Mucosa of descending colon (tissue), 3 donors: Measurements from ENCODE around the gene ANKS1B. TPM values are rescaled to one million over a fixed set of nuclear protein-coding genes. Genes with fewer than 3 reads are reported as not detected.

ENCODE experiments used
- ATAC-seq: fragments of 200-7000 bp; cut with Tn5 transposase; one replicate; pipeline ENCODE4 v1.9.1; 2020; ENCODE audit warnings: mild to moderate bottlenecking, moderate library complexity
- DNase-seq, 3 donors: peaks; one replicate each; pipeline ENCODE4 v3.0.0-alpha.2; 2020
- H3K36me3 ChIP-seq: fragments of 200-600 bp; one replicate; pipeline ENCODE4 v1.8.0; 2021; ENCODE audit warnings: low read depth, mild to moderate bottlenecking
- H3K4me1 ChIP-seq: fragments of 200-600 bp; one replicate; pipeline ENCODE4 v1.8.0; 2021; ENCODE audit warnings: low read depth, mild to moderate bottlenecking
- H3K4me3 ChIP-seq: fragments of 200-600 bp; one replicate; pipeline ENCODE4 v1.8.0; 2021; ENCODE audit warnings: mild to moderate bottlenecking
- H3K9me3 ChIP-seq: fragments of 200-600 bp; one replicate; pipeline ENCODE4 v1.8.0; 2021; ENCODE audit warnings: mild to moderate bottlenecking
- intact Hi-C, 2 donors: fragments of 100-400 bp; cut with DNase I in 1 of 2; cut with micrococcal nuclease in 1 of 2; formaldehyde crosslinking; loops; one replicate each; pipeline versions ENCODE4 v1.11.0 to v1.11.1; 2022; cut with DNase I, micrococcal nuclease
- total RNA-seq, 3 donors: library from RNA; stranded (reverse); fragmentation: NEBNext Ultra II Directional in 2 of 3; extraction: Animal tissue kit (Norgen Biotek cat#: 25700) in 2 of 3; gene quantifications; one replicate each; pipeline versions ENCODE4 v1.2.1 to v1.2.4, GENCODE V29; 2021 to 2023
- TF ChIP-seq, protein P1 (sequence below): fragments of 200-600 bp; IDR thresholded peaks from one replicate; pipeline ENCODE4 v1.8.0; 2022; ENCODE audit warnings: antibody characterized with exemption, mild to moderate bottlenecking
- donor health status: DM: no; HTN: no; CAD: no; lungs with moderate emphysema.
- donor health status: DM: no; HTN: no; CAD: no.
- donor health status: DM: no; HTN: yes; CAD: no.

ANKS1B gene
- total RNA-seq, 3 donors from 2014 or later: 1.1 to 22.2 (median 2.3) TPM

GRCh38 chr12:98922871-98923270, 1061.9 kb downstream of the ANKS1B start:
- Histone ChIP-seq H3K9me3 (no peaks in the 10 kb centered on the region), H3K4me3 (no peak overlapping the region), H3K4me1 (no peaks in the 10 kb centered on the region), H3K36me3 (no peaks in the 10 kb centered on the region)
- ATAC-seq (no peak), DNase-seq (no peak)
- TF ChIP-seq, protein P1, sequence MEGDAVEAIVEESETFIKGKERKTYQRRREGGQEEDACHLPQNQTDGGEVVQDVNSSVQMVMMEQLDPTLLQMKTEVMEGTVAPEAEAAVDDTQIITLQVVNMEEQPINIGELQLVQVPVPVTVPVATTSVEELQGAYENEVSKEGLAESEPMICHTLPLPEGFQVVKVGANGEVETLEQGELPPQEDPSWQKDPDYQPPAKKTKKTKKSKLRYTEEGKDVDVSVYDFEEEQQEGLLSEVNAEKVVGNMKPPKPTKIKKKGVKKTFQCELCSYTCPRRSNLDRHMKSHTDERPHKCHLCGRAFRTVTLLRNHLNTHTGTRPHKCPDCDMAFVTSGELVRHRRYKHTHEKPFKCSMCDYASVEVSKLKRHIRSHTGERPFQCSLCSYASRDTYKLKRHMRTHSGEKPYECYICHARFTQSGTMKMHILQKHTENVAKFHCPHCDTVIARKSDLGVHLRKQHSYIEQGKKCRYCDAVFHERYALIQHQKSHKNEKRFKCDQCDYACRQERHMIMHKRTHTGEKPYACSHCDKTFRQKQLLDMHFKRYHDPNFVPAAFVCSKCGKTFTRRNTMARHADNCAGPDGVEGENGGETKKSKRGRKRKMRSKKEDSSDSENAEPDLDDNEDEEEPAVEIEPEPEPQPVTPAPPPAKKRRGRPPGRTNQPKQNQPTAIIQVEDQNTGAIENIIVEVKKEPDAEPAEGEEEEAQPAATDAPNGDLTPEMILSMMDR: no peak
- intact Hi-C loops: no loop called here

DNA sequence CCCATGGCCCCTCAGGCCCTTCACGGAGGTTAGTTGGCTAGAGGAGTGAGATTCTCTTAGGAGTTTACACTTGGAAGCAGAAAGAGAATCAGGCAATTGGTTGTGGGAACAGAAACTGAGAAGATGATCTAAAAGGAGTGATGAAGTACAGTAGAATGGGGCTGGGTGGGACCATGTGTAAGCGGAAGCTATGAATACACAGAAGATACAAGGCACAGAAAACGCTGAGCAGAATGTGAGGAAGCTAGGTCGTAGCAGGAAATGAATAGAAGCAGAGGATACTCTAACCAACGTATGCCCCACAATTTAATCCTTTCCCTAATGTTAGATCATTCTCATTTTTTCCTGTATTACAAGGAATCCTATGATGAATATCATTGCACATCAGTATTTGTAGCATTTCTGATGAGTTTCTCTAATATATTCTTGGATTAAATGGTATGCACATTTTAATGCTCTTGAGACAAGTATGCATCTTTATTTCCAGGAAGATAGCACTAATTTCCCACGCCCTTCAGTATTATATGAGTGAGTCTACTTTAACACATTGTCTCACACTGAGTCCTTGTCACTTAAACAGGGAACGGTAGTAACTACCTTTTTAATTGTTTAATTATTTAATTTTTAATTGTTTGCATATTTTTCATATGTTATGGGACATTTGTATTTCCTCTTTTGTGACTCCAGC, 1066.4 kb downstream of the ANKS1B start:
- Histone ChIP-seq H3K9me3 (no peaks in the 10 kb centered on the region), H3K4me3 (no peak overlapping the region), H3K4me1 (no peaks in the 10 kb centered on the region), H3K36me3 (no peaks in the 10 kb centered on the region)
- intact Hi-C loops: no loop called here
- ATAC-seq (no peak), DNase-seq (no peak)
- TF ChIP-seq, protein P1: no peak

DNA sequence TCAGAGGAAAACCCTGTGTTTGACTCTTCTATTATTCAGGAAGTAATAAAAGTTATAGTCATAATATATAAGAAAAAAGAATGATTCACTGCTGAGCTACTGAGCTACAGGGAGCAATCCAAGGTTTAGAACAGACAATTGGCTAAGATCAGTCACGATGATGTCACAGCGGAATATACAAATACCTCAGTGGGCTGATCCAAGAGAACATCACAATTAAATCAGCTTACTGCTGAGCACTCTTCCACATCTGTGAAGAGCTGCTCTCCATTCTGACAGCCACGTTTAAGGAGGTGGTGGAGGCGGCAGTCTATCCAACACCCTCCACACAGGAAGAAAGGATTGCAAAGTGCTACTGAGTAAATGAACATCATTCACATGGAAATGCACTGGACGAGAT, 1068.6 kb downstream of the ANKS1B start:
- ATAC-seq: no peak
- Histone ChIP-seq H3K4me1 (no peaks in the 10 kb centered on the region), H3K36me3 (no peaks in the 10 kb centered on the region), H3K9me3 (no peaks in the 10 kb centered on the region), H3K4me3 (no peak overlapping the region)
- intact Hi-C loops: no loop called here
- TF ChIP-seq, protein P1: no peak
- no peak for DNase-seq

DNA sequence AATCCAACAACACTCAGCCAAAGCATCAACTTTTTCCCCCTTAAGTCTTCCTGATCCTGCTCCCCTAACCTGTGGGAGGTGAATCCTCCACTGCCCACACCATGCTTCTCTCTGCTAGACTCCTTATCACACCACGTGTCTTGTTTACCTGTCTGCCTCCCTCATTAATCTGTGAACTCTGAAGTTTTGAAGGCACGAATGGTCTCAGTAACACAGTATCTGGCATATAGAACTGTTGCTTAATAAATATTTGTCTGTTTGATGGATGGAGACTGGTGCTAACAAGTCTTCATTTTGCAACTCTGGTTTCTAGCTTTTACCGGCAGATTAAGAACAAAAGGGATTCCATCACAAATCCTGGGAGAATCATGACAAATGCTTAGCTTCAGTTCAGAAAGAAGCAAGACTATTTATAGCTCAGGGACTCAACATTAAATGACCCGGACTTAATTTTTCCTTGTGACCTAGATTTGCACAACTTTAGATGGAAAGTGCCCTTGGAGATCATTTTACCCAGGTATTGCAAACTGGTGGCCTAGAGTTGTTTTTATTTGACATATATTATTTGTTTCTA, 1072.2 kb downstream of the ANKS1B start:
- no peaks in the 10 kb centered on the region for H3K36me3 ChIP-seq
- ATAC-seq (no peak), DNase-seq (no peak)
- intact Hi-C loops: no loop called here
- H3K9me3 ChIP-seq: no peaks in the 10 kb centered on the region
- no peak overlapping the region for H3K4me3 ChIP-seq
- TF ChIP-seq, protein P1: no peak
- no peaks in the 10 kb centered on the region for H3K4me1 ChIP-seq

- intact Hi-C loops: no loop called here
- DNase-seq: no peak
- H3K9me3 ChIP-seq: no peaks in the 10 kb centered on the region
- no peaks in the 10 kb centered on the region for H3K4me1 ChIP-seq
- H3K4me3 ChIP-seq: no peak overlapping the region
- ATAC-seq: no peak
- TF ChIP-seq, protein P1: no peak
- no peaks in the 10 kb centered on the region for H3K36me3 ChIP-seq
Measured at GRCh38 chr12:98911396-98911795, 1073.3 kb downstream of the ANKS1B start.
